ENCODE results near the gene GDF11. TPM values are rescaled to one million over a fixed set of nuclear protein-coding genes. Genes with fewer than 3 reads are reported as not detected.
A peak's percentile ranks its signal among the peaks of the same experiment; 100 is the strongest.

The GDF11 gene
- total RNA-seq, 1 donor from 2014 or later = 10.7 TPM

DNA sequence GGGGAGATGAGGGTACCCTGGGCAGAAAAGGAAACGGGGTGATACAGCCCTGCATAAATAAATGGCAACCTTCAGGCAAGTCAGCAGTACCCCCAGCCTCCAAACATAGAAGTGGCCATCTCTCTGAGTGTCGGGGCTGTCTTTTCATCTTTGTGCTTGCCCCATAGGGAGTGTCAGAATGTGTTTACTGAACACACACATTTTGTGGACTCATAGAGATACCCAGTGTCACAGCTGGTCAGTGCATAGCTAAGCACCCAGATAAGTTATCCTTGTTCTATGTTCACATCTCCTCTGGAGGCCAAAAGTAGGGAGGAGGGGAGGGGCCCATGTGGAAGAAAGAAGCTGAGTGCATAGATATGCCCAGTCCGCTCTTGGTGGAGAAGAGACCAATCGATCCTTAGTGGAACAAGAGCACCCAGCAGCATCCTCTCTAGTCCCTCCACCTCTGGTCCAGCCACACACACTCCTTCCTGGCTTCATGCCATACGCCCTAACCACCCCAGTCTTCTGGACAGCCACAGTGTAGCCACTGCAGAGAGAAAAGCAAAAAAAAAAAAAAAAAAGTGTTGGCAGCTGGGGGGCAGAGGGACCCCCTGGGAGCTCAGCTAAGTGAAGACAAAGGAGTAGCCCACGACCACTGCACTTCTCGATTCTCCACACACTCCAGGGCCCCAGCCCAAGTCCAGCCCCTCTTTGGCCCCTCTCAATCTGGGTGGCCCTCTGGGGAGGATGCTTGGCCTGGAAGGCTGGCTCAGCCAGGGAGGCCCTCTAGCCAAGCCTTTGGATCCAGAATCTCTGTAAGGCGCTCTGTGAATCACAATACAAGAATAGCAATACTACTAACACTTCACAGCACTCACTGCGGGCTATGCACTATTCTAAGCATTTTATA is 37.9 kb upstream of the GDF11 start:
- H3K27me3 ChIP-seq (ENCODE audit: control insufficient read depth, insufficient read depth, low read length) = peaks cover 6% of the 10 kb centered on the region
- TF ChIP-seq, protein P1, sequence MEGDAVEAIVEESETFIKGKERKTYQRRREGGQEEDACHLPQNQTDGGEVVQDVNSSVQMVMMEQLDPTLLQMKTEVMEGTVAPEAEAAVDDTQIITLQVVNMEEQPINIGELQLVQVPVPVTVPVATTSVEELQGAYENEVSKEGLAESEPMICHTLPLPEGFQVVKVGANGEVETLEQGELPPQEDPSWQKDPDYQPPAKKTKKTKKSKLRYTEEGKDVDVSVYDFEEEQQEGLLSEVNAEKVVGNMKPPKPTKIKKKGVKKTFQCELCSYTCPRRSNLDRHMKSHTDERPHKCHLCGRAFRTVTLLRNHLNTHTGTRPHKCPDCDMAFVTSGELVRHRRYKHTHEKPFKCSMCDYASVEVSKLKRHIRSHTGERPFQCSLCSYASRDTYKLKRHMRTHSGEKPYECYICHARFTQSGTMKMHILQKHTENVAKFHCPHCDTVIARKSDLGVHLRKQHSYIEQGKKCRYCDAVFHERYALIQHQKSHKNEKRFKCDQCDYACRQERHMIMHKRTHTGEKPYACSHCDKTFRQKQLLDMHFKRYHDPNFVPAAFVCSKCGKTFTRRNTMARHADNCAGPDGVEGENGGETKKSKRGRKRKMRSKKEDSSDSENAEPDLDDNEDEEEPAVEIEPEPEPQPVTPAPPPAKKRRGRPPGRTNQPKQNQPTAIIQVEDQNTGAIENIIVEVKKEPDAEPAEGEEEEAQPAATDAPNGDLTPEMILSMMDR (IDR thresholded peaks at IDR 0.05; ENCODE audit: insufficient read depth, low read length, poor library complexity, severe bottlenecking) = no peak
- no peaks in the 10 kb centered on the region for H3K36me3 ChIP-seq (ENCODE audit: control insufficient read depth, insufficient read depth, low read length)
- H3K4me3 ChIP-seq (ENCODE audit: low read depth, low read length) = no peak overlapping the region
- no peak for DNase-seq (ENCODE audit: low read depth)

DNA sequence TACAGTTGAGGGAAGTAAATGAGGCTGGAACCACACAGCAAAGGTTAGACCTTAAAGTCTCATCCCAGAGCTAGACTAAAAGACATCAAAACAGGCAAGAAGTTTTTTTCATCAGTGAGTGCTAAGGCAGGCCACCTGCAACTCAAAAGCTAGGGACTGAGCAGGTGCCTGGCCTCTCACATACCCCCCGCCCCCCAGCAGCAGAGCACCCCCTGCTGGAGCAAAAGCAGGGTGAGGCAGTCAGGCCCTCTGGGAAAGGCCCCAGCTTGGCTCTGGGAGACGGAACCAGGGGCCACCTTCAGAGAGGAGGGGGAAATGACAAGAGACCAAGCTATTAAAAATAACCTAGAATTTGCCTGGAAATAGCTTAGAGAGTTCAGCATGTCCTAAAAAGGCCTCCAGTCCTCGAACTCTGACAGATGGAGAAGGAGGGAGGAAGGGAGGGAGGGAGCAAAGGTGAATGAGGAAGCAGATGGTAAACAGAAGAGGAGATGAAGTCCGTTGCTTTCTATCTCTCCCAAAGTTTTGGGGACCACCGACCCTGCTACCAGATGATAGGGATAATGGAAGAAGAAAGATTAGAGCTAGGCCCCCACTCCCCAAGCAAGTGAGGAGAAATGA is 37.0 kb upstream of the GDF11 start:
- peaks cover 6% of the 10 kb centered on the region for H3K27me3 ChIP-seq (ENCODE audit: control insufficient read depth, insufficient read depth, low read length)

DNA sequence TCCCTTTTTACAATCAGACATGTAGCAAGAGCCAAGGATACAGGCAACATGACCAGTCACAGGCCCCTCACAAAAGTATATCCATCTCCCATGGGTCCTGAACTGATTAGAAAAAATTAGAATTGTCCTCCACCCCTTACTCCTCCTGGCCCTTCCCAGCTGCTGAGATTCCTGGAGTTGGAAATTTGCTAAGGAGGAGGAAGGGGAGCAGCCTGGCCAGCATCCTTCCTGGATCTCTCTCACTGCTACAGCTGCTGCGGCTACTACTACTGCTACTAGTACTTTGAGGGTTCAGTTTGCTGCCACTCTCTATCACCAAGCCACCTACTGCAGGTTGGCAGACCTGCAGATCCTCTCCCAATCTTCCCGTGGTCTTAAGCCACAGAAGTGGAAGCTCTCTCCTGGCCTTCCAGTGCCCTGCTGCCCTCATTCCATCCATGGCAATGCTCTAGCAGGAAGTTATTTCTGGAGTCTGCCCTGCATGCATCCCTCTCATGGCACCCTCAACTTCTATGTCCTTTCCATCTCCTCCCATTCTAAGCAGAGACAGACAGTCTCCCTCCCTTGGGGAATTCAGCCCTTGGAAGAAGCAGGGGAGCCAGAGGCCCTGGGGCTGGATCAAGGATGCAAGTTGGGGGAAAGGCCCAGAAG is 36.2 kb upstream of the GDF11 start:
- no peak for DNase-seq (ENCODE audit: low read depth)
- TF ChIP-seq, protein P1 (IDR thresholded peaks at IDR 0.05; ENCODE audit: insufficient read depth, low read length, poor library complexity, severe bottlenecking) = no peak
- Histone ChIP-seq H3K4me3 (ENCODE audit: low read depth, low read length) (peak overlapping the region; percentile 48), H3K36me3 (ENCODE audit: control insufficient read depth, insufficient read depth, low read length) (no peaks in the 10 kb centered on the region), H3K27me3 (ENCODE audit: control insufficient read depth, insufficient read depth, low read length) (peaks cover 6% of the 10 kb centered on the region)

More for the DNA sequence above, 37.0 kb upstream of the GDF11 start:
- H3K4me3 ChIP-seq (ENCODE audit: low read depth, low read length) = no peak overlapping the region
- no peaks in the 10 kb centered on the region for H3K36me3 ChIP-seq (ENCODE audit: control insufficient read depth, insufficient read depth, low read length)
- TF ChIP-seq, protein P1 (IDR thresholded peaks at IDR 0.05; ENCODE audit: insufficient read depth, low read length, poor library complexity, severe bottlenecking) = peak; percentile 41
- no peak for DNase-seq (ENCODE audit: low read depth)

DNA sequence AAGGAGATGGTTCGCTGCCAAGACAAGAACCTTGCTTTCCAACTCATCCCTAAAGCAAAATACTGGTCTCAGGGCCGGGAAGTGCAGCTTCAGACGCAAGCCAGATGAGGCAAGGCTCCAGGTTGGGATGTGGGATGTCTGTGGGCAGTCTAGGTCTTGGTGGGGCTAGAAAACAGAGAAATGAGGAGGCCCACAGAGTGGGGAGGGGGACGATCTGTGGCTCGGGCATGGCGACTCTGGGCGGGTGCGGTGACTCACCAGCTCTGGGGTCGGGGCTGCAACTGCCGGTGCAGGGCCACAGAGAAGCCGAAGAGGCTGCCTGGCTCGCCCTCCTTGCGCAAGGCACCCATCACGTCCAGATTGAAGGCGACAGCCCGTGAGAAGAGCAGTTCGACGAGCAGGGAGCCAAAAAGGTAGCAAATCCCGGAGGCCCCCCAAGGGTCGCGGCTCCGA is 35.7 kb upstream of the GDF11 start:
- Histone ChIP-seq H3K36me3 (ENCODE audit: control insufficient read depth, insufficient read depth, low read length) (no peaks in the 10 kb centered on the region), H3K27me3 (ENCODE audit: control insufficient read depth, insufficient read depth, low read length) (peaks cover 6% of the 10 kb centered on the region), H3K4me3 (ENCODE audit: low read depth, low read length) (peak overlapping the region; percentile 48)
- TF ChIP-seq, protein P1 (IDR thresholded peaks at IDR 0.05; ENCODE audit: insufficient read depth, low read length, poor library complexity, severe bottlenecking) = no peak
- no peak for DNase-seq (ENCODE audit: low read depth)

DNA sequence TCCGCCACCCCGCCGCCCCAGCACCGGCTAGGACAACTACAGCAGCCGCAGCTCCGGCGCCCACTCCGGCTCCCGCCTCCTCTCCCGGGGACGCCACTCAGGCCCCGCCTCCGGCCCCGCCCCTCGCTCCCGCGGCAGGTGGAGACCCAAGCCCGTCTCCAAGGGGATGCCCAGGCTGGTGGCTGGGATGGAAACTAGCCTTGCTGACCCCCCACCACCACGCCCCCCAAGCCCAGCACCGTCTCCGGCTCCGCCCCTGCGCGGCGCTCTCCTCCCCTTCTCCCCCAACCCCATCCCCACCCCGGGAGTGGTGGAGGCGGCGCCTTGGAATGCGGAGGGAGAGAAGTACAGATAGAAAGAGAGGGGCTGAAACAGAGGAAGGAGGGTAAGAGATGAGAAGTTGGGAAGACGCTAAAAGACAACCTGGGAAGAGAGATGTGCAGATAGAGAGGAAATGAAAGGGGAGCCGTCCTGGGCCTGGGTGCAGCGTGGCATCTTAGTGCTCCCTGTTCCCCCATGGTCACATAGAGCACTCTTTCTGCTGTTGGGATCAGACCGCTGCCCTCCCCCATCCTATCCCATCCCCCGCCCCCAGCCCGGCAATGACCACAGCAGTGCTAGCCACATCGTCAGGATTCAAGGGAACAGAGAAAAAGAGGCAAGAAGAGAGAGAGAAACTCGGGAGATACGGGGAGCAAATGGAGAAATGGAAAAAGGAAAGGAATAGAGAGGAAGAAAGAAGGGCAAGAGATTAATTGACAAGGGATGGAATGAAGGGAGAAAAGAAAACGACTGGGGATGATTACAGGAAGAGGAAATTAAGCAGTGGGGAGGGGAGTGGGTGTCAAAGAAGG is 34.9 kb upstream of the GDF11 start, which contains the start of gene ITGA7:
Gene ITGA7, minus strand, starts transcription at position 64 of the 854 bp plus-strand sequence. CDS start 222 bp downstream, outside the sequence.
- DNase-seq (ENCODE audit: low read depth) = no peak
- Histone ChIP-seq H3K27me3 (ENCODE audit: control insufficient read depth, insufficient read depth, low read length) (peaks cover 6% of the 10 kb centered on the region), H3K4me3 (ENCODE audit: low read depth, low read length) (peak within 1 kb of the TSS; percentile 48), H3K36me3 (ENCODE audit: control insufficient read depth, insufficient read depth, low read length) (no peaks in the 10 kb centered on the region)
- TF ChIP-seq, protein P1 (IDR thresholded peaks at IDR 0.05; ENCODE audit: insufficient read depth, low read length, poor library complexity, severe bottlenecking) = no peak

All from kidney epithelial cell (primary cell).